Sigmoid colon (tissue), 4 donors: Measurements from ENCODE around the gene SERPINF2.

Experiments used
- CTCF ChIP-seq, 4 experiments: fragments of 450-650 bp in 3 of 4; fragments of 200-600 bp in 1 of 4; IDR thresholded peaks; one replicate each; pipeline ENCODE4 v1.5.1; 2016 to 2019; ENCODE audit warnings: antibody characterized with exemption in 4 of 4, mild to moderate bottlenecking in 3 of 4, moderate library complexity in 2 of 4
- EP300 ChIP-seq, 4 donors: sonication (generic); formaldehyde crosslinking; IDR thresholded peaks; one replicate each; pipeline ENCODE4 v1.6.1; 2017; ENCODE audit warnings: antibody characterized with exemption in 4 of 4
- POLR2A ChIP-seq, 2 donors: fragments of 450-650 bp; IDR thresholded peaks; one replicate each; pipeline ENCODE4 v1.6.1; 2016; ENCODE audit warnings: antibody characterized with exemption in 2 of 2, mild to moderate bottlenecking in 2 of 2, moderate library complexity in 2 of 2
- POLR2AphosphoS5 ChIP-seq, 4 donors: sonication (generic); formaldehyde crosslinking; IDR thresholded peaks; one replicate each; pipeline ENCODE4 v1.6.1; 2017; ENCODE audit warnings: antibody characterized with exemption in 4 of 4

GRCh38 chr17:1727258-1727789 lies 15.3 kb upstream of the SERPINF2 start:
- no peak for TF ChIP-seq CTCF (IDR thresholded peaks at IDR 0.05)
- TF ChIP-seq EP300 (IDR thresholded peaks at IDR 0.05): no peak
- no peak for TF ChIP-seq POLR2A (IDR thresholded peaks at IDR 0.05)
- no peak for TF ChIP-seq POLR2AphosphoS5 (IDR thresholded peaks at IDR 0.05)
